ENCODE measurements around the gene YIF1A. TPM values are rescaled to one million over a fixed set of nuclear protein-coding genes. Genes with fewer than 3 reads are reported as not detected.
A peak's percentile ranks its signal among the peaks of the same experiment; 100 is the strongest.

Gene YIF1A
- total RNA-seq, 1 experiment from 2014 or later, result 145 TPM

GRCh38 chr11:66286699-66287098 lies 2.2 kb downstream of the YIF1A start:
- H3K4me1 ChIP-seq (ENCODE audit: low read length), result peaks cover 41% of the 10 kb centered on the region

GRCh38 chr11:66285250-66285947 lies 3.5 kb downstream of the YIF1A start:
- Histone ChIP-seq H3K4me2 (ENCODE audit: low read depth, low read length, poor library complexity, severe bottlenecking) (no peak overlapping the region), H3K4me1 (ENCODE audit: low read length) (peaks cover 42% of the 10 kb centered on the region), H4K20me1 (ENCODE audit: insufficient read depth, low read depth, low read length) (peaks cover 7% of the 10 kb centered on the region; the same call in 1 of the 2 replicates), H3K36me3 (ENCODE audit: insufficient read depth, low read length) (0 out of 2 replicates have a peak, but pooled peaks cover 4% of the 10 kb centered on the region), H3K79me2 (ENCODE audit: low read length) (peaks cover 20% of the 10 kb centered on the region), H3K27me3 (ENCODE audit: low read length) (no peaks in the 10 kb centered on the region), H3K9ac (ENCODE audit: low read length) (no peak overlapping the region), H3K27ac (ENCODE audit: low read length) (no peak overlapping the region), H2AFZ (ENCODE audit: low read length) (no peak overlapping the region), H3K9me2 (replicated peaks; ENCODE audit: insufficient read depth, low read length) (no peaks in the 10 kb centered on the region), H3K9me3 (ENCODE audit: low read length) (no peaks in the 10 kb centered on the region), H3K4me3 (ENCODE audit: low read length) (no peak overlapping the region)
- no peak for DNase-seq

More at GRCh38 chr11:66286699-66287098, 2.2 kb downstream of the YIF1A start:
- DNase-seq, result no peak
- no peak overlapping the region for H2AFZ ChIP-seq (ENCODE audit: low read length)
- no peak overlapping the region for H3K4me2 ChIP-seq (ENCODE audit: low read depth, low read length, poor library complexity, severe bottlenecking)
- H3K9me2 ChIP-seq (replicated peaks; ENCODE audit: insufficient read depth, low read length), result no peaks in the 10 kb centered on the region
- peaks cover 7% of the 10 kb centered on the region; the same call in 1 of the 2 replicates for H4K20me1 ChIP-seq (ENCODE audit: insufficient read depth, low read depth, low read length)
- no peak overlapping the region for H3K9ac ChIP-seq (ENCODE audit: low read length)
- no peak overlapping the region for H3K27ac ChIP-seq (ENCODE audit: low read length)
- H3K4me3 ChIP-seq (ENCODE audit: low read length), result no peak overlapping the region
- 0 out of 2 replicates have a peak, but pooled peaks cover 4% of the 10 kb centered on the region for H3K36me3 ChIP-seq (ENCODE audit: insufficient read depth, low read length)
- no peaks in the 10 kb centered on the region for H3K27me3 ChIP-seq (ENCODE audit: low read length)
- H3K9me3 ChIP-seq (ENCODE audit: low read length), result no peaks in the 10 kb centered on the region
- H3K79me2 ChIP-seq (ENCODE audit: low read length), result peaks cover 20% of the 10 kb centered on the region

- DNase-seq, result no peak
- Histone ChIP-seq H3K4me2 (ENCODE audit: low read depth, low read length, poor library complexity, severe bottlenecking) (no peak overlapping the region), H3K4me1 (ENCODE audit: low read length) (peaks cover 34% of the 10 kb centered on the region), H2AFZ (ENCODE audit: low read length) (no peak overlapping the region), H4K20me1 (ENCODE audit: insufficient read depth, low read depth, low read length) (peaks cover 7% of the 10 kb centered on the region; the same call in 1 of the 2 replicates), H3K79me2 (ENCODE audit: low read length) (peaks cover 20% of the 10 kb centered on the region), H3K9ac (ENCODE audit: low read length) (no peak overlapping the region), H3K9me3 (ENCODE audit: low read length) (no peaks in the 10 kb centered on the region), H3K27me3 (ENCODE audit: low read length) (no peaks in the 10 kb centered on the region), H3K27ac (ENCODE audit: low read length) (no peak overlapping the region), H3K4me3 (ENCODE audit: low read length) (no peak overlapping the region), H3K36me3 (ENCODE audit: insufficient read depth, low read length) (0 out of 2 replicates have a peak, but pooled peaks cover 4% of the 10 kb centered on the region), H3K9me2 (replicated peaks; ENCODE audit: insufficient read depth, low read length) (no peaks in the 10 kb centered on the region)
Measured at GRCh38 chr11:66284526-66285078, 4.3 kb downstream of the YIF1A start.

DNA sequence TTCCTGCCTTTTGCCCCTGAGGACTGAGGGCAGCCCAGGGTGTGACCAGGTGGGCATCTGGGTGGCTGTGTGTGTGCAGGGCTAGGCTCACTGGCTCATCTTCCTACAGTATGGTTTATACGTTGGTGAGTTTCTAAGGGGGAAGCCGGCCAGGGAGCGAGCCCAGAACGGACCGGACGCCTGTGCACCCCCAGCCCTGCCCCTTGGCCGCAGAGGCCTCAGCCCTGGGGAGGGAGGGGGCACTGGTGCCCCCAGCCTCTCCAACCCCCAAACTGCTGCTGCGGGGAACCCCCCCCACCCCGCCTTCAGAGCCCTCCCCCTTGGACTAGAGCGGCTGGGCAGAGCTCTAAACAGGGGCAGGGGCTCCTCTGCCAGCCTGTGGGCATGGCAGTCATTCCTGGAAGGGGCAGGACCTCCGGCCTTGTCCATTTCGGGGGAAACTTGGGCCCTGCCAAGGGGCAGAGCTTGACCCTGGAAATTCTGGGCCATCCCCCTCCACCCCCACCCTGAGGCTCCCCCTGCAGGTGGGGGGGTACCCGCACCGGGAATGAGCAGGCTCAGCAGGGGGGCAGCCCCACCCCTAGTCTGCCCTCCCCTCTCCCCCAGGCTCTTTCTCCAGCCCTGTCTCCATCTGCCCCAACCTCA lies 5.4 kb downstream of the YIF1A start:
- Histone ChIP-seq H3K36me3 (ENCODE audit: insufficient read depth, low read length) (0 out of 2 replicates have a peak, but pooled peaks cover 4% of the 10 kb centered on the region), H3K27me3 (ENCODE audit: low read length) (no peaks in the 10 kb centered on the region), H3K9me3 (ENCODE audit: low read length) (no peaks in the 10 kb centered on the region), H3K9me2 (replicated peaks; ENCODE audit: insufficient read depth, low read length) (no peaks in the 10 kb centered on the region), H3K27ac (ENCODE audit: low read length) (no peak overlapping the region), H3K79me2 (ENCODE audit: low read length) (peaks cover 19% of the 10 kb centered on the region), H3K4me2 (ENCODE audit: low read depth, low read length, poor library complexity, severe bottlenecking) (no peak overlapping the region), H3K4me3 (ENCODE audit: low read length) (no peak overlapping the region), H2AFZ (ENCODE audit: low read length) (no peak overlapping the region), H3K4me1 (ENCODE audit: low read length) (peaks cover 38% of the 10 kb centered on the region), H3K9ac (ENCODE audit: low read length) (no peak overlapping the region), H4K20me1 (ENCODE audit: insufficient read depth, low read depth, low read length) (peaks cover 7% of the 10 kb centered on the region; the same call in 1 of the 2 replicates)
- DNase-seq, result no peak

GRCh38 chr11:66282468-66283455 lies 6.2 kb downstream of the YIF1A start:
- H3K4me2 ChIP-seq (ENCODE audit: low read depth, low read length, poor library complexity, severe bottlenecking), result peak overlapping the region; percentile 54
- H2AFZ ChIP-seq (ENCODE audit: low read length), result no peak overlapping the region
- DNase-seq, result peak; percentile 99

GRCh38 chr11:66281776-66282467 lies 7.0 kb downstream of the YIF1A start:
- no peak for DNase-seq
- H3K9ac ChIP-seq (ENCODE audit: low read length), result peak overlapping the region; percentile 37; the same call in 1 of the 2 replicates
- H3K36me3 ChIP-seq (ENCODE audit: insufficient read depth, low read length), result 0 out of 2 replicates have a peak, but pooled peaks cover 4% of the 10 kb centered on the region
- H3K4me3 ChIP-seq (ENCODE audit: low read length), result no peak overlapping the region
- H4K20me1 ChIP-seq (ENCODE audit: insufficient read depth, low read depth, low read length), result peaks cover 3% of the 10 kb centered on the region; the same call in 1 of the 2 replicates
- 0 out of 2 replicates have a peak overlapping the region, but pooled peaks have one; percentile 9 for H3K27ac ChIP-seq (ENCODE audit: low read length)
- H2AFZ ChIP-seq (ENCODE audit: low read length), result no peak overlapping the region
- H3K9me2 ChIP-seq (replicated peaks; ENCODE audit: insufficient read depth, low read length), result no peaks in the 10 kb centered on the region
- H3K9me3 ChIP-seq (ENCODE audit: low read length), result no peaks in the 10 kb centered on the region
- H3K27me3 ChIP-seq (ENCODE audit: low read length), result no peaks in the 10 kb centered on the region
- H3K4me2 ChIP-seq (ENCODE audit: low read depth, low read length, poor library complexity, severe bottlenecking), result peak overlapping the region; percentile 36
- peaks cover 34% of the 10 kb centered on the region for H3K4me1 ChIP-seq (ENCODE audit: low read length)
- H3K79me2 ChIP-seq (ENCODE audit: low read length), result peaks cover 6% of the 10 kb centered on the region

More at GRCh38 chr11:66282468-66283455, 6.2 kb downstream of the YIF1A start:
- Histone ChIP-seq H3K27ac (ENCODE audit: low read length) (peak overlapping the region; percentile 51; the same call in 1 of the 2 replicates), H3K4me1 (ENCODE audit: low read length) (peaks cover 35% of the 10 kb centered on the region), H3K9me2 (replicated peaks; ENCODE audit: insufficient read depth, low read length) (no peaks in the 10 kb centered on the region), H3K4me3 (ENCODE audit: low read length) (no peak overlapping the region), H3K36me3 (ENCODE audit: insufficient read depth, low read length) (0 out of 2 replicates have a peak, but pooled peaks cover 4% of the 10 kb centered on the region), H4K20me1 (ENCODE audit: insufficient read depth, low read depth, low read length) (peaks cover 4% of the 10 kb centered on the region; the same call in 1 of the 2 replicates), H3K9me3 (ENCODE audit: low read length) (no peaks in the 10 kb centered on the region), H3K79me2 (ENCODE audit: low read length) (peaks cover 10% of the 10 kb centered on the region), H3K9ac (ENCODE audit: low read length) (peak overlapping the region; percentile 62), H3K27me3 (ENCODE audit: low read length) (no peaks in the 10 kb centered on the region)

- Histone ChIP-seq H3K4me1 (ENCODE audit: low read length) (peaks cover 34% of the 10 kb centered on the region), H3K27me3 (ENCODE audit: low read length) (no peaks in the 10 kb centered on the region), H3K9ac (ENCODE audit: low read length) (peak overlapping the region; percentile 13; the same call in 1 of the 2 replicates), H3K4me2 (ENCODE audit: low read depth, low read length, poor library complexity, severe bottlenecking) (no peak overlapping the region), H4K20me1 (ENCODE audit: insufficient read depth, low read depth, low read length) (peaks cover 3% of the 10 kb centered on the region; the same call in 1 of the 2 replicates), H3K79me2 (ENCODE audit: low read length) (peaks cover 6% of the 10 kb centered on the region; the same call in 1 of the 2 replicates), H3K36me3 (ENCODE audit: insufficient read depth, low read length) (0 out of 2 replicates have a peak, but pooled peaks cover 4% of the 10 kb centered on the region), H2AFZ (ENCODE audit: low read length) (no peak overlapping the region), H3K27ac (ENCODE audit: low read length) (no peak overlapping the region), H3K4me3 (ENCODE audit: low read length) (no peak overlapping the region), H3K9me3 (ENCODE audit: low read length) (no peaks in the 10 kb centered on the region), H3K9me2 (replicated peaks; ENCODE audit: insufficient read depth, low read length) (no peaks in the 10 kb centered on the region)
- no peak for DNase-seq
Measured at GRCh38 chr11:66281001-66281400, 7.9 kb downstream of the YIF1A start.
